NCI-H748 (cell line): ENCODE measurements around the gene BAHCC1.
"Not testable (repeated sequence)": the region's sequence is repeated elsewhere in the genome, so short reads cannot be mapped to it uniquely, and the experiment has no call there.

Experiments used
- DNase-seq: peaks from one replicate; lab custom pipeline; 2025; ENCODE audit not compliant: unreplicated experiment; lab: John Stamatoyannopoulos, UW

The BAHCC1 gene

GRCh38 chr17:81425716-81426392, 30.6 kb downstream of the BAHCC1 start:
- not testable (repeated sequence) for DNase-seq

GRCh38 chr17:81426393-81427172, 31.3 kb downstream of the BAHCC1 start:
- no peak for DNase-seq

- peak; percentile 47 for DNase-seq
These were observed 32.2 kb downstream of the BAHCC1 start for GRCh38 chr17:81427173-81428120.

GRCh38 chr17:81428121-81428515, 32.9 kb downstream of the BAHCC1 start:
- peak; percentile 40 for DNase-seq

- no peak for DNase-seq
These were observed 33.3 kb downstream of the BAHCC1 start for GRCh38 chr17:81428516-81428915.

- no peak for DNase-seq
These were observed 33.9 kb downstream of the BAHCC1 start for GRCh38 chr17:81428948-81429774.

GRCh38 chr17:81429821-81430551, 34.7 kb downstream of the BAHCC1 start:
- DNase-seq, result no peak

GRCh38 chr17:81431545-81432482, 36.6 kb downstream of the BAHCC1 start:
- DNase-seq, result no peak

GRCh38 chr17:81432941-81433340, 37.7 kb downstream of the BAHCC1 start:
- peak; percentile 15 for DNase-seq

GRCh38 chr17:81433656-81434055, 38.4 kb downstream of the BAHCC1 start:
- DNase-seq, result no peak

GRCh38 chr17:81434072-81434471, 38.8 kb downstream of the BAHCC1 start:
- no peak for DNase-seq

GRCh38 chr17:81434681-81435417, 39.6 kb downstream of the BAHCC1 start:
- DNase-seq, result no peak

- DNase-seq, result no peak
These were observed 40.5 kb downstream of the BAHCC1 start for GRCh38 chr17:81435652-81436293.

GRCh38 chr17:81436294-81436849, 41.1 kb downstream of the BAHCC1 start:
- DNase-seq, result no peak

GRCh38 chr17:81437191-81437651, 42.0 kb downstream of the BAHCC1 start:
- DNase-seq, result no peak

GRCh38 chr17:81438007-81438659, 42.9 kb downstream of the BAHCC1 start:
- no peak for DNase-seq

GRCh38 chr17:81438688-81439087, 43.4 kb downstream of the BAHCC1 start:
- DNase-seq, result no peak
